Measurements from ENCODE around the gene SLC22A15. TPM values are rescaled to one million over a fixed set of nuclear protein-coding genes. Genes with fewer than 3 reads are reported as not detected.

Gene SLC22A15
- total and polyA plus RNA-seq, 4 donors: 5.3 to 16.4 (median 10.7) TPM

GRCh38 chr1:116020668-116021272, 44.5 kb downstream of the SLC22A15 start:
- Histone ChIP-seq H3K4me3 (no peak overlapping the region), H3K27ac (ENCODE audit: low read depth in 1 of 2, low read length in 1 of 2) (no peak overlapping the region), H3K9me3 (ENCODE audit: control insufficient read depth in 4 of 4, insufficient read depth in 3 of 4, low read length in 3 of 4) (no peaks in the 10 kb centered on the region), H3K36me3 (ENCODE audit: control insufficient read depth in 4 of 4, insufficient read depth in 4 of 4, low read length in 4 of 4) (peaks cover 0 to 7% (median 2%) of the 10 kb centered on the region in 4 donors), H3K9ac (ENCODE audit: insufficient read depth in 1 of 2, low read length in 2 of 2) (no peak overlapping the region), H3K27me3 (ENCODE audit: control insufficient read depth in 3 of 3, insufficient read depth in 3 of 3, low read length in 2 of 3) (no peaks in the 10 kb centered on the region), H3K4me1 (ENCODE audit: control insufficient read depth in 5 of 5, insufficient read depth in 5 of 5, low read length in 5 of 5) (no peaks in the 10 kb centered on the region)
- 50 to 59% methylated on average over 5 of the region's 5 CpGs for WGBS, 2 donors
- no peak for TF ChIP-seq CTCF (IDR thresholded peaks at IDR 0.05; ENCODE audit: control extremely low read depth, extremely low read depth)
- ATAC-seq (ENCODE audit: insufficient read depth, low FRiP score) (no peak), DNase-seq (peak; percentile 27 to 51 (median 28))

- Histone ChIP-seq H3K9ac (ENCODE audit: insufficient read depth in 1 of 2, low read length in 2 of 2) (no peak overlapping the region), H3K9me3 (ENCODE audit: control insufficient read depth in 4 of 4, insufficient read depth in 3 of 4, low read length in 3 of 4) (no peaks in the 10 kb centered on the region), H3K36me3 (ENCODE audit: control insufficient read depth in 4 of 4, insufficient read depth in 4 of 4, low read length in 4 of 4) (peaks cover 0 to 7% (median 4%) of the 10 kb centered on the region in 4 donors), H3K4me1 (ENCODE audit: control insufficient read depth in 5 of 5, insufficient read depth in 5 of 5, low read length in 5 of 5) (no peaks in the 10 kb centered on the region), H3K27me3 (ENCODE audit: control insufficient read depth in 3 of 3, insufficient read depth in 3 of 3, low read length in 2 of 3) (no peaks in the 10 kb centered on the region), H3K4me3 (no peak overlapping the region), H3K27ac (ENCODE audit: low read depth in 1 of 2, low read length in 1 of 2) (no peak overlapping the region)
- no peak for ATAC-seq (ENCODE audit: insufficient read depth, low FRiP score)
- DNase-seq: no peak
- WGBS, 2 donors: 36 to 49% methylated on average over 3 of the region's 3 CpGs
- no peak for TF ChIP-seq CTCF (IDR thresholded peaks at IDR 0.05; ENCODE audit: control extremely low read depth, extremely low read depth)
These were observed 48.3 kb downstream of the SLC22A15 start for GRCh38 chr1:116024626-116025025.

- H3K36me3 ChIP-seq (ENCODE audit: control insufficient read depth in 4 of 4, insufficient read depth in 4 of 4, low read length in 4 of 4): peaks cover 0 to 8% (median 3%) of the 10 kb centered on the region in 4 donors
- no peak overlapping the region for H3K4me3 ChIP-seq
- no peak for TF ChIP-seq CTCF (IDR thresholded peaks at IDR 0.05; ENCODE audit: control extremely low read depth, extremely low read depth)
- DNase-seq: no peak
- no peaks in the 10 kb centered on the region for H3K4me1 ChIP-seq (ENCODE audit: control insufficient read depth in 5 of 5, insufficient read depth in 5 of 5, low read length in 5 of 5)
- no peaks in the 10 kb centered on the region for H3K9me3 ChIP-seq (ENCODE audit: control insufficient read depth in 4 of 4, insufficient read depth in 3 of 4, low read length in 3 of 4)
- no peak overlapping the region for H3K27ac ChIP-seq (ENCODE audit: low read depth in 1 of 2, low read length in 1 of 2)
- no peak for ATAC-seq (ENCODE audit: insufficient read depth, low FRiP score)
- no peak overlapping the region for H3K9ac ChIP-seq (ENCODE audit: insufficient read depth in 1 of 2, low read length in 2 of 2)
- WGBS, 2 donors: 87 to 91% methylated on average over 4 of the region's 4 CpGs
- H3K27me3 ChIP-seq (ENCODE audit: control insufficient read depth in 3 of 3, insufficient read depth in 3 of 3, low read length in 2 of 3): no peaks in the 10 kb centered on the region
These were observed 50.3 kb downstream of the SLC22A15 start for GRCh38 chr1:116026631-116027030.
